Panc1 (cell line): Measurements from ENCODE around the gene TRIM37.

Experiments
- CTCF ChIP-seq: fragments of 450-650 bp; IDR thresholded peaks from 2 replicates; pipeline ENCODE4 v1.5.1; 2017; ENCODE audit warnings: mild to moderate bottlenecking
- POLR2AphosphoS5 ChIP-seq: IDR thresholded peaks from 2 replicates; pipeline ENCODE4 v1.6.1; 2012; ENCODE audit warnings: mild to moderate bottlenecking, low read depth, low read length, moderate library complexity
- REST ChIP-seq, 2 experiments: IDR thresholded peaks; 2 replicates each; pipeline ENCODE4 v1.6.1; 2011 to 2012; ENCODE audit warnings: low read depth in 2 of 2, control low read depth in 1 of 2, low read length in 1 of 2, mild to moderate bottlenecking in 1 of 2, moderate library complexity in 1 of 2; ENCODE audit not compliant: insufficient read depth in 1 of 2
- TCF7L2 ChIP-seq: IDR thresholded peaks from 2 replicates; pipeline ENCODE4 v1.6.1; 2011; ENCODE audit warnings: mild to moderate bottlenecking, low read depth, low read length, inconsistent platforms

- TF ChIP-seq CTCF (no peak), POLR2AphosphoS5 (no peak), TCF7L2 (no peak), REST (IDR thresholded peaks at IDR 0.05; ENCODE audit: insufficient read depth in 1 of 2, low read depth in 2 of 2, low read length in 1 of 2) (no peak)
Measured at GRCh38 chr17:59027750-59028149, 78.9 kb downstream of the TRIM37 start.
